GM23338 (cell line): ENCODE measurements around the gene ARHGAP42. TPM values are rescaled to one million over a fixed set of nuclear protein-coding genes. Genes with fewer than 3 reads are reported as not detected.

Experiments used
- ATAC-seq: fragments of 200-7000 bp; cut with Tn5 transposase; 3 replicates; pipeline ENCODE4 v1.9.1; 2020
- DNase-seq: peaks from one replicate; pipeline ENCODE4 v3.0.0-alpha.2; 2015; ENCODE audit warnings: low spot score
- H2AFZ ChIP-seq: fragments of 200-600 bp; sonication (generic); 2 replicates; pipeline ENCODE4 v1.8.0; 2016; ENCODE audit warnings: antibody characterized with exemption, mild to moderate bottlenecking, moderate library complexity
- H3F3A ChIP-seq: fragments of 200-600 bp; sonication (generic); replicated peaks from 2 replicates; pipeline ENCODE4 v1.8.0; 2017; ENCODE audit warnings: antibody characterized with exemption, mixed run types, low read depth
- H3K27ac ChIP-seq: fragments of 200-600 bp; sonication (generic); 2 replicates; pipeline ENCODE4 v1.6.1; 2016; ENCODE audit warnings: low read depth
- H3K27me3 ChIP-seq: fragments of 200-600 bp; sonication (generic); 2 replicates; pipeline ENCODE4 v1.8.0; 2016; ENCODE audit warnings: mild to moderate bottlenecking, mixed run types, moderate library complexity; ENCODE audit not compliant: insufficient read depth
- H3K36me3 ChIP-seq: fragments of 200-600 bp; sonication (generic); 2 replicates; pipeline ENCODE4 v1.8.0; 2016; ENCODE audit warnings: mild to moderate bottlenecking; ENCODE audit not compliant: insufficient read depth
- H3K4me1 ChIP-seq: fragments of 200-600 bp; sonication (generic); 2 replicates; pipeline ENCODE4 v1.8.0; 2016; ENCODE audit warnings: mild to moderate bottlenecking, moderate library complexity; ENCODE audit not compliant: insufficient read depth
- H3K4me2 ChIP-seq: fragments of 200-600 bp; sonication (generic); 2 replicates; pipeline ENCODE4 v1.7.1; 2017; ENCODE audit warnings: mixed run types
- H3K4me3 ChIP-seq: fragments of 200-600 bp; sonication (generic); 2 replicates; pipeline ENCODE4 v1.6.1; 2016; ENCODE audit warnings: mixed run types
- H3K79me2 ChIP-seq: fragments of 200-600 bp; sonication (generic); replicated peaks from 2 replicates; pipeline ENCODE4 v1.8.0; 2017; ENCODE audit warnings: mild to moderate bottlenecking; ENCODE audit not compliant: insufficient read depth
- H3K9me2 ChIP-seq: fragments of 200-600 bp; sonication (generic); 2 replicates; pipeline ENCODE4 v1.8.0; 2017; ENCODE audit not compliant: insufficient read depth
- H4K20me1 ChIP-seq: fragments of 200-600 bp; sonication (generic); replicated peaks from 2 replicates; pipeline ENCODE4 v1.8.0; 2017; ENCODE audit warnings: mild to moderate bottlenecking; ENCODE audit not compliant: insufficient read depth
- H3K27ac Mint-ChIP-seq: 2 replicates; pipeline ENCODE4 v1.8.0; 2020; ENCODE audit warnings: inconsistent platforms, mild to moderate bottlenecking, moderate library complexity, mixed read lengths
- H3K27me3 Mint-ChIP-seq: 3 replicates; pipeline ENCODE4 v1.8.0; 2022; ENCODE audit warnings: low read depth, mild to moderate bottlenecking, moderate library complexity, mixed read lengths, inconsistent platforms; ENCODE audit not compliant: insufficient read depth, poor library complexity
- H3K36me3 Mint-ChIP-seq: 3 replicates; pipeline ENCODE4 v1.8.0; 2021; ENCODE audit warnings: low read depth, mild to moderate bottlenecking, inconsistent platforms, moderate library complexity, mixed read lengths
- H3K4me1 Mint-ChIP-seq: 3 replicates; pipeline ENCODE4 v1.8.0; 2020; ENCODE audit warnings: mild to moderate bottlenecking, inconsistent platforms, mixed read lengths
- H3K4me3 Mint-ChIP-seq: 3 replicates; pipeline ENCODE4 v1.8.0; 2021; ENCODE audit warnings: moderate library complexity, mild to moderate bottlenecking, inconsistent platforms, mixed read lengths
- H3K9me3 Mint-ChIP-seq: 3 replicates; pipeline ENCODE4 v1.8.0; 2020; ENCODE audit warnings: moderate library complexity, mild to moderate bottlenecking, inconsistent platforms, mixed read lengths
- CREB1 ChIP-seq: fragments of 250-450 bp; sonication (Bioruptor Pico); IDR thresholded peaks from 2 replicates; pipeline ENCODE4 v1.5.0; 2020; ENCODE audit warnings: low read depth, mild to moderate bottlenecking, moderate library complexity
- EZH2 ChIP-seq: fragments of 200-600 bp; sonication (generic); IDR thresholded peaks from one replicate; pipeline ENCODE4 v1.8.0; 2017; ENCODE audit warnings: antibody characterized with exemption, mild to moderate bottlenecking, low read depth; ENCODE audit not compliant: unreplicated experiment
- EZH2phosphoT487 ChIP-seq: fragments of 200-600 bp; sonication (generic); IDR thresholded peaks from one replicate; pipeline ENCODE4 v1.8.1; 2018; ENCODE audit warnings: antibody characterized with exemption; ENCODE audit not compliant: unreplicated experiment
- JUNB ChIP-seq: IDR thresholded peaks from one replicate; pipeline ENCODE4 v1.6.1; 2016; ENCODE audit warnings: antibody characterized with exemption; ENCODE audit not compliant: unreplicated experiment
- POLR2AphosphoS5 ChIP-seq: IDR thresholded peaks from 2 replicates; pipeline ENCODE4 v1.6.1; 2016; ENCODE audit warnings: antibody characterized with exemption, low read depth
- STAT1 ChIP-seq: IDR thresholded peaks from one replicate; pipeline ENCODE4 v1.6.1; 2016; ENCODE audit warnings: antibody characterized with exemption; ENCODE audit not compliant: unreplicated experiment
- ZNF114 ChIP-seq: fragments of 250-450 bp; sonication (Bioruptor Pico); IDR thresholded peaks from 2 replicates; pipeline ENCODE4 v1.5.0; 2020; ENCODE audit warnings: mild to moderate bottlenecking, moderate library complexity
- ZNF331 ChIP-seq: fragments of 250-450 bp; sonication (Bioruptor Pico); IDR thresholded peaks from 2 replicates; pipeline ENCODE4 v1.5.0; 2020; ENCODE audit warnings: low read depth, mild to moderate bottlenecking, moderate library complexity
- polyA plus RNA-seq: library from polyadenylated mRNA; unstranded; fragments of >200 nt; fragmentation: Nextera tagmentation; extraction: Ambion mirVana; gene quantifications from 2 replicates; pipeline ENCODE4 v1.2.1, GENCODE V29; 2016
- total RNA-seq: library from RNA; depleted of rRNA; stranded (reverse); fragments of >200 nt; shearing (Covaris generic); gene quantifications from 2 replicates; pipeline ENCODE4 v1.2.3, GENCODE V29; 2014
- TF ChIP-seq, protein P1 (sequence below): IDR thresholded peaks from one replicate; pipeline ENCODE4 v1.6.1; 2018; ENCODE audit warnings: antibody characterized with exemption; ENCODE audit not compliant: unreplicated experiment
- TF ChIP-seq, protein P2 (sequence below): fragments of 250-450 bp; sonication (Bioruptor Pico); IDR thresholded peaks from 2 replicates; pipeline ENCODE4 v1.5.0; 2020; ENCODE audit warnings: mild to moderate bottlenecking, moderate library complexity

The ARHGAP42 gene
- total and polyA plus RNA-seq, 2 experiments from 2014 or later: 23.7 to 35.7 TPM

DNA sequence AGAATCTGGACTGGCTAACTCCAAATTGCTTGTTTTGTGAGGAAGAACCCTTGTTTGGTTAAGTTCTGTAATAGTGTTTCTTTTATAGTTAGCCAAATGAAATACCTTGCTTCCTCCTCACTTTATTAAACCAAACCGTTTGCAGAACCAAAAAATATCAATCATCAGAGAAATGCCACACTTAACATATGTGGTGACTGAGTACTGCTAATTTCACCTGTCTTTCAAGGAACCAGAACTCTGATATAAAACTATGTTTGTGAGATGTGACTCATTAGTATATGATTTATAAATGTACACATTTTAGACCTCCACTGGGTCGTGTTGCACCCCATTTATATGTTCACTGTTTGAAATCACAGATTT, 322.6 kb downstream of the ARHGAP42 start (continued):
- TF ChIP-seq ZNF114: no peak
- TF ChIP-seq EZH2: no peak
- no peak for TF ChIP-seq EZH2phosphoT487
- TF ChIP-seq JUNB: no peak
- TF ChIP-seq ZNF331 (CRISPR knock-in tag): no peak
- no peak for TF ChIP-seq CREB1
- no peak for TF ChIP-seq STAT1
- TF ChIP-seq, protein P1, sequence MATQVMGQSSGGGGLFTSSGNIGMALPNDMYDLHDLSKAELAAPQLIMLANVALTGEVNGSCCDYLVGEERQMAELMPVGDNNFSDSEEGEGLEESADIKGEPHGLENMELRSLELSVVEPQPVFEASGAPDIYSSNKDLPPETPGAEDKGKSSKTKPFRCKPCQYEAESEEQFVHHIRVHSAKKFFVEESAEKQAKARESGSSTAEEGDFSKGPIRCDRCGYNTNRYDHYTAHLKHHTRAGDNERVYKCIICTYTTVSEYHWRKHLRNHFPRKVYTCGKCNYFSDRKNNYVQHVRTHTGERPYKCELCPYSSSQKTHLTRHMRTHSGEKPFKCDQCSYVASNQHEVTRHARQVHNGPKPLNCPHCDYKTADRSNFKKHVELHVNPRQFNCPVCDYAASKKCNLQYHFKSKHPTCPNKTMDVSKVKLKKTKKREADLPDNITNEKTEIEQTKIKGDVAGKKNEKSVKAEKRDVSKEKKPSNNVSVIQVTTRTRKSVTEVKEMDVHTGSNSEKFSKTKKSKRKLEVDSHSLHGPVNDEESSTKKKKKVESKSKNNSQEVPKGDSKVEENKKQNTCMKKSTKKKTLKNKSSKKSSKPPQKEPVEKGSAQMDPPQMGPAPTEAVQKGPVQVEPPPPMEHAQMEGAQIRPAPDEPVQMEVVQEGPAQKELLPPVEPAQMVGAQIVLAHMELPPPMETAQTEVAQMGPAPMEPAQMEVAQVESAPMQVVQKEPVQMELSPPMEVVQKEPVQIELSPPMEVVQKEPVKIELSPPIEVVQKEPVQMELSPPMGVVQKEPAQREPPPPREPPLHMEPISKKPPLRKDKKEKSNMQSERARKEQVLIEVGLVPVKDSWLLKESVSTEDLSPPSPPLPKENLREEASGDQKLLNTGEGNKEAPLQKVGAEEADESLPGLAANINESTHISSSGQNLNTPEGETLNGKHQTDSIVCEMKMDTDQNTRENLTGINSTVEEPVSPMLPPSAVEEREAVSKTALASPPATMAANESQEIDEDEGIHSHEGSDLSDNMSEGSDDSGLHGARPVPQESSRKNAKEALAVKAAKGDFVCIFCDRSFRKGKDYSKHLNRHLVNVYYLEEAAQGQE: no peak
- no peak for TF ChIP-seq POLR2AphosphoS5

DNA sequence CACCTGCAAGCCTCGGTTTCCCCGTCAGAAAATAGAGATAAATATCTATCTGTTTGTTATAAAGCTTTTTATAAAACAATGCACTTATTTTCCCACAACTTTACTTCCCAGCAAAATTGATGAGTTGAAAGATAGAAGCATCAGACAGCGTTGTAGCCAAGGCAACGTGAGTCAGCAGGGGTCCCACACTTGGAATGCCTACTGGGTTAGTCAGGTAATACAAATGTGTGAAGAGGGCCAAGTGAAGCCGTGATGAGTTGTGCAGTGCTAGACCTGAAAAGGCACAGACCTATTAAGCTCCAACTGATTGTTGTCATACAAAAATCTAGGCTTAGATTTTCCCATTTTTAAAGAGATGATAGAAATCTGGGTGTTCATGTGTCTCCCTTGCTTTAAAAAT, 323.8 kb downstream of the ARHGAP42 start:
- no peaks in the 10 kb centered on the region for H3K4me1 ChIP-seq
- ATAC-seq (peak; percentile 70), DNase-seq (peak; percentile 68)
- H3F3A ChIP-seq: no peaks in the 10 kb centered on the region
- no peaks in the 10 kb centered on the region for H3K79me2 ChIP-seq
- no peak overlapping the region for H3K4me3 ChIP-seq
- H3K4me1 Mint-ChIP-seq: peaks cover 3% of the 10 kb centered on the region; the same call in 1 of the 3 replicates
- H3K27ac Mint-ChIP-seq: no peak overlapping the region
- 0 out of 2 replicates have a peak, but pooled peaks cover 3% of the 10 kb centered on the region for H3K9me2 ChIP-seq
- H3K36me3 Mint-ChIP-seq: no peaks in the 10 kb centered on the region
- H3K9me3 Mint-ChIP-seq: no peaks in the 10 kb centered on the region
- H3K27me3 Mint-ChIP-seq: no peaks in the 10 kb centered on the region
- no peaks in the 10 kb centered on the region for H3K36me3 ChIP-seq
- H3K27me3 ChIP-seq: no peaks in the 10 kb centered on the region
- no peak overlapping the region for H3K4me3 Mint-ChIP-seq
- no peak overlapping the region for H3K4me2 ChIP-seq
- no peak overlapping the region for H2AFZ ChIP-seq
- H4K20me1 ChIP-seq: no peaks in the 10 kb centered on the region
- no peak overlapping the region for H3K27ac ChIP-seq
- TF ChIP-seq, protein P2, sequence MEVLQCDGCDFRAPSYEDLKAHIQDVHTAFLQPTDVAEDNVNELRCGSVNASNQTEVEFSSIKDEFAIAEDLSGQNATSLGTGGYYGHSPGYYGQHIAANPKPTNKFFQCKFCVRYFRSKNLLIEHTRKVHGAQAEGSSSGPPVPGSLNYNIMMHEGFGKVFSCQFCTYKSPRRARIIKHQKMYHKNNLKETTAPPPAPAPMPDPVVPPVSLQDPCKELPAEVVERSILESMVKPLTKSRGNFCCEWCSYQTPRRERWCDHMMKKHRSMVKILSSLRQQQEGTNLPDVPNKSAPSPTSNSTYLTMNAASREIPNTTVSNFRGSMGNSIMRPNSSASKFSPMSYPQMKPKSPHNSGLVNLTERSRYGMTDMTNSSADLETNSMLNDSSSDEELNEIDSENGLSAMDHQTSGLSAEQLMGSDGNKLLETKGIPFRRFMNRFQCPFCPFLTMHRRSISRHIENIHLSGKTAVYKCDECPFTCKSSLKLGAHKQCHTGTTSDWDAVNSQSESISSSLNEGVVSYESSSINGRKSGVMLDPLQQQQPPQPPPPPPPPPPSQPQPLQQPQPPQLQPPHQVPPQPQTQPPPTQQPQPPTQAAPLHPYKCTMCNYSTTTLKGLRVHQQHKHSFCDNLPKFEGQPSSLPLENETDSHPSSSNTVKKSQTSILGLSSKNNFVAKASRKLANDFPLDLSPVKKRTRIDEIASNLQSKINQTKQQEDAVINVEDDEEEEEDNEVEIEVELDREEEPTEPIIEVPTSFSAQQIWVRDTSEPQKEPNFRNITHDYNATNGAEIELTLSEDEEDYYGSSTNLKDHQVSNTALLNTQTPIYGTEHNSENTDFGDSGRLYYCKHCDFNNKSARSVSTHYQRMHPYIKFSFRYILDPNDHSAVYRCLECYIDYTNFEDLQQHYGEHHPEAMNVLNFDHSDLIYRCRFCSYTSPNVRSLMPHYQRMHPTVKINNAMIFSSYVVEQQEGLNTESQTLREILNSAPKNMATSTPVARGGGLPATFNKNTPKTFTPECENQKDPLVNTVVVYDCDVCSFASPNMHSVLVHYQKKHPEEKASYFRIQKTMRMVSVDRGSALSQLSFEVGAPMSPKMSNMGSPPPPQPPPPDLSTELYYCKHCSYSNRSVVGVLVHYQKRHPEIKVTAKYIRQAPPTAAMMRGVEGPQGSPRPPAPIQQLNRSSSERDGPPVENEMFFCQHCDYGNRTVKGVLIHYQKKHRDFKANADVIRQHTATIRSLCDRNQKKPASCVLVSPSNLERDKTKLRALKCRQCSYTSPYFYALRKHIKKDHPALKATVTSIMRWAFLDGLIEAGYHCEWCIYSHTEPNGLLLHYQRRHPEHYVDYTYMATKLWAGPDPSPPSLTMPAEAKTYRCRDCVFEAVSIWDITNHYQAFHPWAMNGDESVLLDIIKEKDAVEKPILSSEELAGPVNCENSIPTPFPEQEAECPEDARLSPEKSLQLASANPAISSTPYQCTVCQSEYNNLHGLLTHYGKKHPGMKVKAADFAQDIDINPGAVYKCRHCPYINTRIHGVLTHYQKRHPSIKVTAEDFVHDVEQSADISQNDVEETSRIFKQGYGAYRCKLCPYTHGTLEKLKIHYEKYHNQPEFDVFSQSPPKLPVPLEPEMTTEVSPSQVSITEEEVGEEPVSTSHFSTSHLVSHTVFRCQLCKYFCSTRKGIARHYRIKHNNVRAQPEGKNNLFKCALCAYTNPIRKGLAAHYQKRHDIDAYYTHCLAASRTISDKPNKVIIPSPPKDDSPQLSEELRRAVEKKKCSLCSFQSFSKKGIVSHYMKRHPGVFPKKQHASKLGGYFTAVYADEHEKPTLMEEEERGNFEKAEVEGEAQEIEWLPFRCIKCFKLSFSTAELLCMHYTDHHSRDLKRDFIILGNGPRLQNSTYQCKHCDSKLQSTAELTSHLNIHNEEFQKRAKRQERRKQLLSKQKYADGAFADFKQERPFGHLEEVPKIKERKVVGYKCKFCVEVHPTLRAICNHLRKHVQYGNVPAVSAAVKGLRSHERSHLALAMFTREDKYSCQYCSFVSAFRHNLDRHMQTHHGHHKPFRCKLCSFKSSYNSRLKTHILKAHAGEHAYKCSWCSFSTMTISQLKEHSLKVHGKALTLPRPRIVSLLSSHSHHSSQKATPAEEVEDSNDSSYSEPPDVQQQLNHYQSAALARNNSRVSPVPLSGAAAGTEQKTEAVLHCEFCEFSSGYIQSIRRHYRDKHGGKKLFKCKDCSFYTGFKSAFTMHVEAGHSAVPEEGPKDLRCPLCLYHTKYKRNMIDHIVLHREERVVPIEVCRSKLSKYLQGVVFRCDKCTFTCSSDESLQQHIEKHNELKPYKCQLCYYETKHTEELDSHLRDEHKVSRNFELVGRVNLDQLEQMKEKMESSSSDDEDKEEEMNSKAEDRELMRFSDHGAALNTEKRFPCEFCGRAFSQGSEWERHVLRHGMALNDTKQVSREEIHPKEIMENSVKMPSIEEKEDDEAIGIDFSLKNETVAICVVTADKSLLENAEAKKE: no peak
- TF ChIP-seq POLR2AphosphoS5 (no peak), ZNF114 (no peak), EZH2phosphoT487 (no peak)
